Measurements from ENCODE around the gene COL25A1. TPM values are rescaled to one million over a fixed set of nuclear protein-coding genes. Genes with fewer than 3 reads are reported as not detected.
A peak's percentile ranks its signal among the peaks of the same experiment; 100 is the strongest.

Gene COL25A1
- total RNA-seq, 1 experiment from 2014 or later: 4.2 TPM

DNA sequence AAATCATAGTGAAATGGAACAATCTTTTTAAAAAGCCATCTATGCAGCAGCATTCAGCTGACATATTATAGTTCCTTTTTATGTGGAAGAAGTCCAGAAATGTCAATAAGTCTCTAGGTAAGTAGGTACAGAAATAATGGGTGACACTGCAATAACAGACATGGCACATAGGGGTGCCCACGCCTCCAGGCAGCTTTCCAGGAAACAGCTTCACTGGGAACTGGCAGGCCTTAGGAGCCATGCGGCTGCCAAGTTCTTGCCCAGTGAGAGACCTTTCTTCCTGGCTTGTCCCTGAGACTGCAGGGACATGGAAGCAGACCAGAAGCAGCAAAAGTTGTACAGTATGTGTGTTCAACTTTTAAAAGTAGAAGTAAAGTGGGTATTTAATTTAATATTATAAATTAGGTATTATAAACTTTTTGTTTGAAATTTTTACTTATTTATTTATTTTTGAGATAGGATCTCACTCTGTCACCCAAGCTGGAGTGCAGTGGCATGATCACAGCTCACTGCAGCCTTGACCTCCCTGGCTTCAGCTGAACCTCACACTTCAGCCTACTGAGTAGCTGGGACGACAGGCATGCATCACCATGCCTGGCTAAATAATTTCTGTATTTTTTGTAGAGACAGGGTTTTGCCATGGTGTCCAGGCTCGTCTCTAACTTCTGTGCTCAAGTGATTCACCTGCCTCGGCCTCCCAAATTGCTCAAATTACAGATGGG, 527.5 kb downstream of the COL25A1 start:
- H3T11ph ChIP-seq (ENCODE audit: low read length): no peak overlapping the region
- no peak overlapping the region for H4K91ac ChIP-seq (ENCODE audit: insufficient read length, low read depth, low read length)
- no peak overlapping the region for H4K8ac ChIP-seq (replicated peaks; ENCODE audit: insufficient read length, low read depth, low read length)
- H2BK20ac ChIP-seq (ENCODE audit: low read depth, low read length, poor library complexity, severe bottlenecking): no peak overlapping the region
- no peak overlapping the region for H3K9ac ChIP-seq (ENCODE audit: extremely low read depth, insufficient read length, low read length)
- TF ChIP-seq, protein P1, sequence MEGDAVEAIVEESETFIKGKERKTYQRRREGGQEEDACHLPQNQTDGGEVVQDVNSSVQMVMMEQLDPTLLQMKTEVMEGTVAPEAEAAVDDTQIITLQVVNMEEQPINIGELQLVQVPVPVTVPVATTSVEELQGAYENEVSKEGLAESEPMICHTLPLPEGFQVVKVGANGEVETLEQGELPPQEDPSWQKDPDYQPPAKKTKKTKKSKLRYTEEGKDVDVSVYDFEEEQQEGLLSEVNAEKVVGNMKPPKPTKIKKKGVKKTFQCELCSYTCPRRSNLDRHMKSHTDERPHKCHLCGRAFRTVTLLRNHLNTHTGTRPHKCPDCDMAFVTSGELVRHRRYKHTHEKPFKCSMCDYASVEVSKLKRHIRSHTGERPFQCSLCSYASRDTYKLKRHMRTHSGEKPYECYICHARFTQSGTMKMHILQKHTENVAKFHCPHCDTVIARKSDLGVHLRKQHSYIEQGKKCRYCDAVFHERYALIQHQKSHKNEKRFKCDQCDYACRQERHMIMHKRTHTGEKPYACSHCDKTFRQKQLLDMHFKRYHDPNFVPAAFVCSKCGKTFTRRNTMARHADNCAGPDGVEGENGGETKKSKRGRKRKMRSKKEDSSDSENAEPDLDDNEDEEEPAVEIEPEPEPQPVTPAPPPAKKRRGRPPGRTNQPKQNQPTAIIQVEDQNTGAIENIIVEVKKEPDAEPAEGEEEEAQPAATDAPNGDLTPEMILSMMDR (conservative IDR thresholded peaks at IDR 0.05): peak; percentile 32; the same call in 2 of the 3 replicates
- no peaks in the 10 kb centered on the region for H3K79me2 ChIP-seq (ENCODE audit: insufficient read depth, low read length)
- H3K14ac ChIP-seq (ENCODE audit: insufficient read depth, low read length): no peak overlapping the region
- H3K79me1 ChIP-seq (ENCODE audit: insufficient read depth, low read depth, low read length, poor library complexity, severe bottlenecking): no peaks in the 10 kb centered on the region
- no peak overlapping the region for H2BK5ac ChIP-seq (ENCODE audit: insufficient read length, low read length)
- H3K4me2 ChIP-seq (ENCODE audit: insufficient read depth, insufficient read length, low read length): no peak overlapping the region
- no peak overlapping the region for H2AK5ac ChIP-seq (ENCODE audit: insufficient read length, low read length)
- no peak overlapping the region for H3K18ac ChIP-seq (ENCODE audit: insufficient read length, low read depth, low read length)
- no peak overlapping the region for H3K56ac ChIP-seq (ENCODE audit: insufficient read length, low read depth, low read length)
- no peak overlapping the region for H3K27ac ChIP-seq (ENCODE audit: insufficient read length, low read depth, low read length)
- no peak overlapping the region for H3K4ac ChIP-seq (ENCODE audit: low read depth, low read length)
- H3K23ac ChIP-seq (ENCODE audit: insufficient read length, low read depth, low read length): no peak overlapping the region
- no peaks in the 10 kb centered on the region; a peak in 1 of 7 replicates for H3K36me3 Mint-ChIP-seq (ENCODE audit: insufficient read depth in 1 of 3, low read depth in 3 of 3)
- no peak overlapping the region for H3K27ac Mint-ChIP-seq
- H3K9me3 ChIP-seq (ENCODE audit: control insufficient read depth, low read depth, low read length): no peaks in the 10 kb centered on the region
- no peak overlapping the region for H3K4me3 Mint-ChIP-seq
- WGBS (ENCODE audit: extremely low coverage, insufficient read length, low lambda C conversion rate): no CpG with 5 or more reads among the region's 5 CpGs
- no peaks in the 10 kb centered on the region for H4K20me1 ChIP-seq (ENCODE audit: control insufficient read depth, insufficient read depth, insufficient read length)
- no peak overlapping the region for H2BK15ac ChIP-seq (ENCODE audit: low read depth, low read length)
- no peak overlapping the region for H4K5ac ChIP-seq (ENCODE audit: insufficient read length, low read depth, low read length)
- no peak overlapping the region for H2BK12ac ChIP-seq (ENCODE audit: insufficient read length, low read depth, low read length)
- H3K27me3 ChIP-seq (ENCODE audit: insufficient read depth, low read length): no peaks in the 10 kb centered on the region
- H2AFZ ChIP-seq (ENCODE audit: low read length): no peak overlapping the region
- no peaks in the 10 kb centered on the region for H3K23me2 ChIP-seq (ENCODE audit: insufficient read length, low read depth, low read length, poor library complexity, severe bottlenecking)
- H3K4me1 Mint-ChIP-seq: peaks cover 0 to 6% of the 10 kb centered on the region in 2 experiments; a peak in 2 of 4 replicates
- H2BK120ac ChIP-seq (ENCODE audit: low read depth, low read length, poor library complexity, severe bottlenecking): no peak overlapping the region
- DNase-seq: no peak
- H3K4me1 ChIP-seq (ENCODE audit: insufficient read depth, low read length): no peaks in the 10 kb centered on the region
- no peaks in the 10 kb centered on the region; the same call in 1 of the 2 replicates for H3K27me3 Mint-ChIP-seq (ENCODE audit: low read depth)
- no peaks in the 10 kb centered on the region for H3K9me3 Mint-ChIP-seq
